ENCODE data around the gene NYNRIN.

Gene NYNRIN

GRCh38 chr14:24414077-24414476, 15.3 kb downstream of the NYNRIN start:
- H3K4me3 ChIP-seq (ENCODE audit: low read depth, low read length) = no peak overlapping the region

GRCh38 chr14:24414732-24415420, 16.1 kb downstream of the NYNRIN start:
- H3K4me3 ChIP-seq (ENCODE audit: low read depth, low read length) = no peak overlapping the region

- no peak overlapping the region for H3K4me3 ChIP-seq (ENCODE audit: low read depth, low read length)
Measured at GRCh38 chr14:24415421-24416253, 16.8 kb downstream of the NYNRIN start.

- no peak overlapping the region for H3K4me3 ChIP-seq (ENCODE audit: low read depth, low read length)
Measured at GRCh38 chr14:24416254-24416931, 17.6 kb downstream of the NYNRIN start.

GRCh38 chr14:24416932-24417619, 18.3 kb downstream of the NYNRIN start:
- no peak overlapping the region for H3K4me3 ChIP-seq (ENCODE audit: low read depth, low read length)

GRCh38 chr14:24417832-24418491, 19.2 kb downstream of the NYNRIN start:
- no peak overlapping the region for H3K4me3 ChIP-seq (ENCODE audit: low read depth, low read length)

- H3K4me3 ChIP-seq (ENCODE audit: low read depth, low read length) = no peak overlapping the region
Measured at GRCh38 chr14:24418492-24418873, 19.7 kb downstream of the NYNRIN start.

GRCh38 chr14:24422261-24422660, 23.5 kb downstream of the NYNRIN start:
- H3K4me3 ChIP-seq (ENCODE audit: low read depth, low read length) = no peak overlapping the region

- H3K4me3 ChIP-seq (ENCODE audit: low read depth, low read length) = no peak overlapping the region
Measured at GRCh38 chr14:24422694-24423601, 24.1 kb downstream of the NYNRIN start.

- H3K4me3 ChIP-seq (ENCODE audit: low read depth, low read length) = no peak overlapping the region
Measured at GRCh38 chr14:24425704-24426103, 26.9 kb downstream of the NYNRIN start.

GRCh38 chr14:24426150-24426911, 27.5 kb downstream of the NYNRIN start:
- H3K4me3 ChIP-seq (ENCODE audit: low read depth, low read length) = no peak overlapping the region

- no peak overlapping the region for H3K4me3 ChIP-seq (ENCODE audit: low read depth, low read length)
Measured at GRCh38 chr14:24426912-24427536, 28.2 kb downstream of the NYNRIN start.

GRCh38 chr14:24427537-24428508, 29.0 kb downstream of the NYNRIN start:
- H3K4me3 ChIP-seq (ENCODE audit: low read depth, low read length) = no peak overlapping the region

- H3K4me3 ChIP-seq (ENCODE audit: low read depth, low read length) = no peak overlapping the region
Measured at GRCh38 chr14:24428628-24429394, 30.0 kb downstream of the NYNRIN start.

GRCh38 chr14:24429395-24430142, 30.8 kb downstream of the NYNRIN start, which contains the start of the genes CBLN3 and KHNYN:
Gene CBLN3 (minus strand): TSS chr14:24429668. CDS start chr14:24429054, 614 bp downstream.
Gene KHNYN (plus strand): TSS chr14:24429954. CDS start chr14:24430731, 777 bp downstream.
- peak within 1 kb of the TSS; percentile 75 for H3K4me3 ChIP-seq (ENCODE audit: low read depth, low read length)
